Measurements from ENCODE around the gene CNTN5.

Gene CNTN5

DNA sequence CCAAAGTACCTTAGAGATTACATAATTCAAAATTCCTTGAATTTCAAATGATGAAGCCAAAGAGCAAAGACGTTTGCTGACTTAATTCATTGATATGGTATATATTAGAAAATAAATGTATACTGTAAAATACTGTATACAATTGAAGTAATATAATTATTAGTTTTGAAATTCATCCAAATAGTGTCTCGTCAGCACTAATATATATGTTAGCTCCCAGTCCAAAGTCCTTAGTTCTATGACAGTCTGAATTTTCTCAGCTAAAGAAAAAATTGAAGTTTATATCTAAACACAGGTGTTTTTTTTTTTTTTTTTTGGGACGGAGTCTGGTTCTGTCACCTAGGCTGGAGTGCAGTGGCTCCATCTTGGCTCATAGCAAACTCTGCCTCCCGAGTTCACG lies 431.3 kb downstream of the CNTN5 start:
- no peak overlapping the region for H4K91ac ChIP-seq (ENCODE audit: low read depth, low read length)
- H3K79me1 ChIP-seq (ENCODE audit: low read length), result no peaks in the 10 kb centered on the region
- no peak overlapping the region for H3K4me2 ChIP-seq (ENCODE audit: low read length)
- no peaks in the 10 kb centered on the region for H3K79me2 ChIP-seq (ENCODE audit: control insufficient read depth, insufficient read depth, low read length, poor library complexity)
- no peaks in the 10 kb centered on the region for H3K27me3 ChIP-seq (ENCODE audit: insufficient read depth, low read length)
- H3K14ac ChIP-seq (ENCODE audit: low read length), result no peak overlapping the region
- no peaks in the 10 kb centered on the region for H3K9me3 ChIP-seq (ENCODE audit: insufficient read depth, low read depth, low read length)
- H2AFZ ChIP-seq (ENCODE audit: insufficient read depth, low read length, poor library complexity), result no peak overlapping the region
- no peak overlapping the region for H4K8ac ChIP-seq (ENCODE audit: low read depth, low read length)
- no peak overlapping the region for H3K27ac ChIP-seq (ENCODE audit: low read depth, low read length)
- H3K18ac ChIP-seq (ENCODE audit: low read length), result no peak overlapping the region
- no peak overlapping the region for H2AK5ac ChIP-seq (ENCODE audit: low read length)
- no peaks in the 10 kb centered on the region for H3K36me3 ChIP-seq (ENCODE audit: control insufficient read depth in 1 of 2, insufficient read depth in 2 of 2, low read length in 2 of 2)
- H4K12ac ChIP-seq (ENCODE audit: low read depth, low read length), result no peak overlapping the region
- no peaks in the 10 kb centered on the region for H3K4me1 ChIP-seq (ENCODE audit: control insufficient read depth in 1 of 2, insufficient read depth in 2 of 2, low read length in 2 of 2)
- H2BK5ac ChIP-seq (ENCODE audit: low read depth, low read length, poor library complexity), result no peak overlapping the region
- H2BK120ac ChIP-seq (ENCODE audit: insufficient read depth, low read length, poor library complexity), result no peak overlapping the region
- no peak overlapping the region for H3K4me3 ChIP-seq (ENCODE audit: low read depth, low read length)
- no CpG with 5 or more reads among the region's 5 CpGs for WGBS (ENCODE audit: extremely low coverage, insufficient coverage, insufficient read length)
- H2BK12ac ChIP-seq (ENCODE audit: low read length), result no peak overlapping the region
- no peak overlapping the region for H3K4ac ChIP-seq (ENCODE audit: low read depth, low read length)
- no peak for DNase-seq
- no peak overlapping the region for H3K9ac ChIP-seq (ENCODE audit: low read length)
- H3K23ac ChIP-seq (ENCODE audit: low read length), result no peak overlapping the region

DNA sequence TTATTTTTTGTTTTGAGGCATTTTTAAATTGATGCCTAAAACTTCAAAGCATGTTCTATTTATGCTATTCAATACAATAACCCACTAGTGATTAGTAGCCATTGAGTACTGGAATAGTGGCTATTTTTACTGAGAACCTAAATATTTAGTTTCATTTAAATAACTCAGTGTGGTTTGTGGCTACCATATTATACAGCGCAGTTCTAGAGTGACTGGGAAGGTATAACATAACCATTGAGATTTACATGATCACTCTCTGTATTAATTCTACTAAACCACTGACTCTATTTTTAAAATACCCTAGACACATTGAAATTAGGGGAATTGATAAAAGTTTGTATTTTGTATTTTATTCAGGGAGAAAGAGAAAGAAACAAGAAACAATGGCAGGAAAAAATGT lies 441.2 kb downstream of the CNTN5 start:
- H2AK5ac ChIP-seq (ENCODE audit: low read length), result no peak overlapping the region
- H3K79me1 ChIP-seq (ENCODE audit: low read length), result no peaks in the 10 kb centered on the region
- no CpG with 5 or more reads among the region's 1 CpG for WGBS (ENCODE audit: extremely low coverage, insufficient coverage, insufficient read length)
- no peak overlapping the region for H4K91ac ChIP-seq (ENCODE audit: low read depth, low read length)
- no peak overlapping the region for H3K18ac ChIP-seq (ENCODE audit: low read length)
- H3K36me3 ChIP-seq (ENCODE audit: control insufficient read depth in 1 of 2, insufficient read depth in 2 of 2, low read length in 2 of 2), result no peaks in the 10 kb centered on the region
- H3K4me2 ChIP-seq (ENCODE audit: low read length), result no peak overlapping the region
- no peaks in the 10 kb centered on the region for H3K27me3 ChIP-seq (ENCODE audit: insufficient read depth, low read length)
- H2BK120ac ChIP-seq (ENCODE audit: insufficient read depth, low read length, poor library complexity), result no peak overlapping the region
- H2BK5ac ChIP-seq (ENCODE audit: low read depth, low read length, poor library complexity), result no peak overlapping the region
- H2AFZ ChIP-seq (ENCODE audit: insufficient read depth, low read length, poor library complexity), result no peak overlapping the region
- H3K4me3 ChIP-seq (ENCODE audit: low read depth, low read length), result no peak overlapping the region
- no peaks in the 10 kb centered on the region for H3K4me1 ChIP-seq (ENCODE audit: control insufficient read depth in 1 of 2, insufficient read depth in 2 of 2, low read length in 2 of 2)
- H2BK12ac ChIP-seq (ENCODE audit: low read length), result no peak overlapping the region
- no peak overlapping the region for H4K12ac ChIP-seq (ENCODE audit: low read depth, low read length)
- H3K9ac ChIP-seq (ENCODE audit: low read length), result no peak overlapping the region
- H3K23ac ChIP-seq (ENCODE audit: low read length), result no peak overlapping the region
- no peaks in the 10 kb centered on the region for H3K79me2 ChIP-seq (ENCODE audit: control insufficient read depth, insufficient read depth, low read length, poor library complexity)
- no peaks in the 10 kb centered on the region for H3K9me3 ChIP-seq (ENCODE audit: insufficient read depth, low read depth, low read length)
- no peak overlapping the region for H3K27ac ChIP-seq (ENCODE audit: low read depth, low read length)
- DNase-seq, result no peak
- H3K4ac ChIP-seq (ENCODE audit: low read depth, low read length), result no peak overlapping the region
- H4K8ac ChIP-seq (ENCODE audit: low read depth, low read length), result no peak overlapping the region
- no peak overlapping the region for H3K14ac ChIP-seq (ENCODE audit: low read length)

GRCh38 chr11:99464985-99465384 lies 444.2 kb downstream of the CNTN5 start:
- Histone ChIP-seq H3K9ac (ENCODE audit: low read length) (no peak overlapping the region), H2AK5ac (ENCODE audit: low read length) (no peak overlapping the region), H3K14ac (ENCODE audit: low read length) (no peak overlapping the region), H3K27ac (ENCODE audit: low read depth, low read length) (no peak overlapping the region), H2AFZ (ENCODE audit: insufficient read depth, low read length, poor library complexity) (no peak overlapping the region), H3K27me3 (ENCODE audit: insufficient read depth, low read length) (no peaks in the 10 kb centered on the region), H3K4me1 (ENCODE audit: control insufficient read depth in 1 of 2, insufficient read depth in 2 of 2, low read length in 2 of 2) (no peaks in the 10 kb centered on the region), H4K91ac (ENCODE audit: low read depth, low read length) (no peak overlapping the region), H3K4me2 (ENCODE audit: low read length) (no peak overlapping the region), H2BK5ac (ENCODE audit: low read depth, low read length, poor library complexity) (no peak overlapping the region), H4K8ac (ENCODE audit: low read depth, low read length) (no peak overlapping the region), H4K12ac (ENCODE audit: low read depth, low read length) (no peak overlapping the region), H3K79me1 (ENCODE audit: low read length) (no peaks in the 10 kb centered on the region), H3K23ac (ENCODE audit: low read length) (no peak overlapping the region), H3K18ac (ENCODE audit: low read length) (no peak overlapping the region), H3K79me2 (ENCODE audit: control insufficient read depth, insufficient read depth, low read length, poor library complexity) (no peaks in the 10 kb centered on the region), H3K36me3 (ENCODE audit: control insufficient read depth in 1 of 2, insufficient read depth in 2 of 2, low read length in 2 of 2) (no peaks in the 10 kb centered on the region), H3K9me3 (ENCODE audit: insufficient read depth, low read depth, low read length) (no peaks in the 10 kb centered on the region), H2BK12ac (ENCODE audit: low read length) (no peak overlapping the region), H2BK120ac (ENCODE audit: insufficient read depth, low read length, poor library complexity) (no peak overlapping the region), H3K4me3 (ENCODE audit: low read depth, low read length) (no peak overlapping the region), H3K4ac (ENCODE audit: low read depth, low read length) (no peak overlapping the region)
- DNase-seq, result no peak
- whole genome bisulfite sequencing (ENCODE audit: extremely low coverage, insufficient coverage, insufficient read length), result no CpG with 5 or more reads among the region's 2 CpGs

DNA sequence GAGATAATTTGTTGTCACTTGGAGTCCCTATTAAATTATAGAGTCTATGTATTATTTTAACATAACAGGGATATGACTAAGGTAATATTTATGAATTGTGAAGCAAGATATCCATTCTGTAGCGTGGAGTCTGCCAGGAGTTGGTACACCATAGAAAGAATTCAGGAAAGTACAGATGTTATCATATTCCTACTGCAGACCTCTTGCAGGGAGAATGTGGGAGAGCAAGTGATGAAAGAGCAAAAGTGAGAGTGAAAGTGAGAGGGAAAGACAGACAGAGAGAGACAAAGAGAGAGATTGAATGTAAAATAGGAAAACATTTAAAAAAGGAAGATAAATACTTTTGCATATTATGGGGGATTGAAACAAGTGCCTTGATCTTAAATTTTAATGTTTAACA lies 468.8 kb downstream of the CNTN5 start:
- H2BK120ac ChIP-seq (ENCODE audit: insufficient read depth, low read length, poor library complexity), result no peak overlapping the region
- H3K14ac ChIP-seq (ENCODE audit: low read length), result no peak overlapping the region
- H2BK12ac ChIP-seq (ENCODE audit: low read length), result no peak overlapping the region
- no peak overlapping the region for H3K9ac ChIP-seq (ENCODE audit: low read length)
- no peaks in the 10 kb centered on the region for H3K9me3 ChIP-seq (ENCODE audit: insufficient read depth, low read depth, low read length)
- WGBS (ENCODE audit: extremely low coverage, insufficient coverage, insufficient read length), result no CpG with 5 or more reads among the region's 1 CpG
- H2AK5ac ChIP-seq (ENCODE audit: low read length), result no peak overlapping the region
- no peak overlapping the region for H4K91ac ChIP-seq (ENCODE audit: low read depth, low read length)
- no peaks in the 10 kb centered on the region for H3K79me1 ChIP-seq (ENCODE audit: low read length)
- no peak overlapping the region for H4K12ac ChIP-seq (ENCODE audit: low read depth, low read length)
- no peak overlapping the region for H4K8ac ChIP-seq (ENCODE audit: low read depth, low read length)
- H3K18ac ChIP-seq (ENCODE audit: low read length), result no peak overlapping the region
- H3K27ac ChIP-seq (ENCODE audit: low read depth, low read length), result no peak overlapping the region
- H3K79me2 ChIP-seq (ENCODE audit: control insufficient read depth, insufficient read depth, low read length, poor library complexity), result no peaks in the 10 kb centered on the region
- no peak overlapping the region for H3K4me3 ChIP-seq (ENCODE audit: low read depth, low read length)
- H3K27me3 ChIP-seq (ENCODE audit: insufficient read depth, low read length), result no peaks in the 10 kb centered on the region
- no peak overlapping the region for H3K4ac ChIP-seq (ENCODE audit: low read depth, low read length)
- no peak overlapping the region for H3K23ac ChIP-seq (ENCODE audit: low read length)
- no peak overlapping the region for H2AFZ ChIP-seq (ENCODE audit: insufficient read depth, low read length, poor library complexity)
- no peak overlapping the region for H2BK5ac ChIP-seq (ENCODE audit: low read depth, low read length, poor library complexity)
- H3K4me1 ChIP-seq (ENCODE audit: control insufficient read depth in 1 of 2, insufficient read depth in 2 of 2, low read length in 2 of 2), result no peaks in the 10 kb centered on the region
- H3K36me3 ChIP-seq (ENCODE audit: control insufficient read depth in 1 of 2, insufficient read depth in 2 of 2, low read length in 2 of 2), result no peaks in the 10 kb centered on the region
- peak in 1 of 2 donors; percentile 1 for DNase-seq
- no peak overlapping the region for H3K4me2 ChIP-seq (ENCODE audit: low read length)
